Right ventricle myocardium superior (tissue), 1 donor: ENCODE measurements around the gene ELN. TPM values are rescaled to one million over a fixed set of nuclear protein-coding genes. Genes with fewer than 3 reads are reported as not detected.

Experiments
- ATAC-seq: fragments of 200-7000 bp; cut with Tn5 transposase; one replicate; pipeline ENCODE4 v1.9.1; 2020; ENCODE audit warnings: mild to moderate bottlenecking; ENCODE audit not compliant: poor library complexity
- DNase-seq: peaks from one replicate; pipeline ENCODE4 v3.0.0-alpha.2; 2020
- intact Hi-C: fragments of 100-400 bp; cut with DNase I; formaldehyde crosslinking; loops from one replicate; pipeline ENCODE4 v1.11.2; 2022
- total RNA-seq: library from RNA; stranded (reverse); fragmentation: NEBNext Ultra II Directional; extraction: Animal tissue kit (Norgen Biotek cat#: 25700); gene quantifications from one replicate; pipeline ENCODE4 v1.2.1, GENCODE V29; 2021
- donor health status: DM: no; HTN: yes; CAD: no; lungs with severe emphysema.

Gene ELN
- total RNA-seq, 1 donor from 2014 or later: 33.2 TPM

DNA sequence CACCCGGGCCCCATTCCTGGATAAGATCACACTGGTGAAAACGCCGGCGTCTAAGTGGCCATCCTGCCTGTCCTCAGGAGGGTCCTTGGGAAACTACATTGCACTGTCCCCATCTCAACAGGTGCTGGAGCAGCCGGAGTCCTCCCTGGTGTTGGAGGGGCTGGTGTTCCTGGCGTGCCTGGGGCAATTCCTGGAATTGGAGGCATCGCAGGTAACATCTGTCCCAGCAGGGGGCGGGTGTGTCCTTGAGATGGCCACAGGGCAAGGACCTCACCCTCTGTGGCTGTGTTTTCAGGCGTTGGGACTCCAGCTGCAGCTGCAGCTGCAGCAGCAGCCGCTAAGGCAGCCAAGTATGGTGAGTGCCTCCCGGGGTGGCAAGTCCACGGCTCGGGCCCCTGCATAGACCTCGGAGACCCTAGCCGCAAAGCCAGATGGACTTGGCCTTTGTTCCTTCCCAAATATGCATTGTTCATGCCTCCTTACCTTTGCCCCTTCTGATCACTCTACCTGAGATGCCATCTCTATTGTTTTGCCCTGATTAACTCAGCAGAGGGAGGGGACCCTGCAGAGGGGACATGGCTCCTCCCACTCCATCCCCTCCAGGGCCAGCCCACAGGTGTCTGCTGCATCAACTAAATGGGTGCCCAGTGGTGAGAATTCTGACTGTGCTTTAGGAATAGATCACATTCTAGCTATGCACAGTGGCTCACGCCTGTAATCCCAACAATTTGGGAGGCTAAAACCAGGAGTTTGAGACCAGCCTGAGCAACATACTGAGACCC, 23.8 kb downstream of the ELN start:
- intact Hi-C loops: no loop called here
- DNase-seq (no peak), ATAC-seq (peak; percentile 30)

DNA sequence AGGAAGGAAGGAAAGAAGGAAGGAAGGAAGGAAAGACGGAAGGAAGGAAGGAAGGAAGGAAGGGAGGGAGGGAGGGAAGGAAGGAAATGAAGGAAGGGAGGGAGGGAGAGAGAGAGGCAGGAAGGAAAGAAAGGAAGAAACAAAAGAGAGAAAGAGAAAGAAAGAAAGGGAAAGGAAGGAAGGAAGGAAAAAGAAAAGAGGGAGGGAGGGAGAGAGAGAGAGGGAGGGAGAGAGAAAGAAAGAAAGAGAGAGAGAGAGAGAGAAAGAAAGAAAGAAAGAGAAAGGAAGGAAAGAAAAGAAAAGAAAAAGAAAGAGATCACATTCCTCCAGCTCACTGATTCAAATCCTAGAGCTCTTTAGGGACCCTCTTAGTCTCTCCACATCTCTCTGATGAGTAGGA, 24.7 kb downstream of the ELN start:
- intact Hi-C loops: no loop called here
- DNase-seq (no peak), ATAC-seq (no peak)

DNA sequence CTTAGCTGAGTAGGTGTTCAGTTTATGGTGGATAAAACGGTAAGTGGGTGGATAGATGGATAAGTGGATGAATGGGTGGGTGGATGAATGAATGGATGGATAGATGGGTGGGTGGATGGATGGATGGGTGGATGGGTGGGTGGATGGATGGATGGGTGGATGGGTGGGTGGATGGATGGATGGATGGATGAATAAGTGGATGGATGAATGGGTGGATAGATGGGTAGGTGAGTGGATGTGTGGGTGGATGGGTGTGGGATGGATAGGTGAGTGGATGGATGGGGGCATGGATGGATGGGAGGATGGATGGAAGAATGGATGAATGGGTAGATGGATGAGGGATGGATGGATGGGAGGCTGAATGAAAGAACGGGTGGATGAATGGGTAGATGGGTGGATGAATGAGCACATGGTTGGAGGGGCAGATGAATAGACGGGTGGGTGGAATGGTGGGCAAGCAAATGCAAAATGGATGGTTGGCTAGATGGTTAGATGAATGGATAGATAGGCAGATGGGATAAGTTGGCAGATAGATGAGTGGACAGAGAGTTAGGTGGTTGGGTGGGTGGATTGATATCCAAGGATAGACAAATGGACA, 25.7 kb downstream of the ELN start:
- DNase-seq: no peak
- no peak for ATAC-seq
- intact Hi-C loops: no loop called here

DNA sequence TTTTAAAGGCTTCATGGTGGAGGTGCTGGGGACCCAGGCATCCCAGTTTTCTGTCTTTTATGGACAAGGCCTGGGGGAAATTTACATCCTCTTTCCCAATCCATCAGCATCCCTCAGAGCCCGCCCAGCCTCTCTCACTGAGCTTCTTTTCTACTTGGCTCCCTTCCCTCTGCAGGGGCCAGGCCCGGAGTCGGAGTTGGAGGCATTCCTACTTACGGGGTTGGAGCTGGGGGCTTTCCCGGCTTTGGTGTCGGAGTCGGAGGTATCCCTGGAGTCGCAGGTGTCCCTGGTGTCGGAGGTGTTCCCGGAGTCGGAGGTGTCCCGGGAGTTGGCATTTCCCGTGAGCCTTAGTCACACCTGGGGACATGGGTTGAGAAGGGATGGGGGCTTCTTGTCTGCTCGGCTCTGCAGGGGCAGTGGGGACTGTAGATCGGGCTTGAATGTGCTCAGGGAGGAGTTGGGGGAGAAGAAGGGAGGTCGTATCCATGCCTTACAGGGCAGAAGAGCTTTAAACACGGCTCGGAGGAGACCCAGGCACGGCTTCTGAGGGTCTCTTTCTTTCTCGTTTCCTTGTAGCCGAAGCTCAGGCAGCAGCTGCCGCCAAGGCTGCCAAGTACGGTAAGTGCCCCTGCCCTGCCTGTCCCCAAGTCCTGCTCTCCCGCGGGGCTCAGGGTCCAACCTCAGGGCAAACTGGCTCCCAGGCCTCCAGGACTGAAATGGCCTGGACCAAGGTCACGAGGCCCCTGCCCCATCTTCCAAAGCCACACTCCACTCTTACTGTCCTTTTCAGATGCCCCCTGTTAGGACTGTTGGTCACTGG, 28.3 kb downstream of the ELN start:
- ATAC-seq (no peak), DNase-seq (no peak)
- intact Hi-C loops: no loop called here

DNA sequence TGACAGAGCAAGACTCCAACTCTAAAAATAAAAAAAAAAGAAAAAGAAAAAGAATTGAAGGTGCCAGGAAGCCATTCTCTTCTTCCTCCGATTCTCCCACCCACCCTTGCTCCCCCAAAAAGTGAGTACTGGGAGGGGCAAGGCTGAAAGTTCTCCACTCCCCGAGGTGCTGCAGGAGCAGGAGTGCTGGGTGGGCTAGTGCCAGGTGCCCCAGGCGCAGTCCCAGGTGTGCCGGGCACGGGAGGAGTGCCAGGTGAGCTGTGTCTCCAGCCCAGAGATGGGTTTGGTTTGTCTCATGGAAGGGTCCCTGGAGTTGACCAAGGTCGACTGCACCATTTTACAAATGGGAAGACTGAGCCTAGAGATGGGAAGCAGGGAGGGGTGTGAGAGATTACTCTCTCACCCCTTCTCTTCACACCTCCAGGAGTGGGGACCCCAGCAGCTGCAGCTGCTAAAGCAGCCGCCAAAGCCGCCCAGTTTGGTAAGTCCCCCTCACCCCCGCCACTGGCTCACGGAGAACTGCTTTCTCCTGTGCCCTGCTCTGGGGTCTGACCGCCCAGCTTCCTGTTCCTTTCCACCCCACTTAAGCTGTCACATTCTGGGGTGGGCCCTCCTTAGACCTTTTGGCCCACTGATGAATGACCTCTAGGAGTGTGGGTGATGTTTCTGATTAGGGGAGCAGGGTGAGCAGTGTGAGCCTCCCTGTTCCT, 29.4 kb downstream of the ELN start:
- intact Hi-C loops: no loop called here
- no peak for DNase-seq
- no peak for ATAC-seq

DNA sequence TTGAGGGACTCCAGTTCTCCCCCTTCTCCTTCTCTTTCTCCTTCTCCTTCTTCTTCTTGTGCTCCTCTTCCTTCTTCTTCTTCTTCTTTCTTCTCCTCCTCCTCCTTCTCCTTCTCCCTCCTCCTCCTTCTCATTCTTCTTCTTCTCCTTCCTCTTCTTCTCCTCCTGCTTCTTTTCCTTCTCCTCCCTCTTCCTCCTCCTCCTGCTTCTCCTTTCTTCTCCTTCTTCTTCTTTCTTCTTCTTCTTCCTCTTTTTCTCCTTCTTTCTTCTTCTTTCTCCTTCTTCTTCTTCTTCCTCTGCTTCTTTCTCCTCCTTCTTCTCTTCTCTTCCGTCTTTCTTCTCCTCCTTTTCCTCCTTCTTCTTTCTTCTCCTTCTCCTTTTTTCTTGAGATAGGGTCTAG, 30.0 kb downstream of the ELN start:
- intact Hi-C loops: no loop called here

DNA sequence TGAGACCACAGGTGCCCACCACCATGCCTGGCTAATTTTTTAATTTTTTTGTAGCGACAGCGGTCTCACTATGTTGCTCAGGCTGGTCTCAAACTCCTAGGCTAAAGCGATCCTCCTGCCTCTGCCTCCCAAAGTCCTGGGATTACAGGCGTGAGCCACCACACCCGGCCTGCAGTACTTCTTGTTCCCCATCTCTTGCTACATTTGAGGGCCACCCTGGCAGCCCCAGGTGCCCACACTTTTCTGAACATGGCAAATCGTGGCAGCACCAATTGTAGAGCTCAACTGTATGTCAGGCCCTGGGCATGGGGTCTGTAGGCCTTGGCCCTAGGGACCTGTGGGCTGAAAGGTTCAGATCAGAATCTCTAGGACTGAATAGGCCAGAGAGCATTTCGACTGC, 30.5 kb downstream of the ELN start:
- DNase-seq: no peak
- no peak for ATAC-seq
- intact Hi-C loops: no loop called here

More for the DNA sequence above, 30.0 kb downstream of the ELN start:
- no peak for DNase-seq
- no peak for ATAC-seq

DNA sequence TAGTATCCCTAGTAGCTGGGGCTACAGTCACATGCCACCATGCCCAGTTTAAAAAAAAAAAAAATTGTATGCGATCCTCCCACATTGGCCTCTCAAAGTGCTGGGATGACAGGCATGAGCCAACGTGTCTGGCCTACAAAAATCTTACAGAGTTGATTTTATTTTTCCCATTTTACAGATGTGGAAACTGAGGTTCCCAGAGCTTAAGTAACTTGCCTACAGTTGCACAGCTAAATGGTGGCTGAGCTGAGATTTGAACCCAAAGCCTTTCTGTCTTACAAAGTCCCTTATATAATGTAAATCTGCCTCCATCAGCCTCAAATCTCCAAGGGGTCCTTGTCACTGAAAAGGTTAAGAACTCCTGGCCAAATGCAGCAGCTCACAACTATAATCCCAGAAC, 31.1 kb downstream of the ELN start:
- ATAC-seq (no peak), DNase-seq (no peak)
- intact Hi-C loops: no loop called here

DNA sequence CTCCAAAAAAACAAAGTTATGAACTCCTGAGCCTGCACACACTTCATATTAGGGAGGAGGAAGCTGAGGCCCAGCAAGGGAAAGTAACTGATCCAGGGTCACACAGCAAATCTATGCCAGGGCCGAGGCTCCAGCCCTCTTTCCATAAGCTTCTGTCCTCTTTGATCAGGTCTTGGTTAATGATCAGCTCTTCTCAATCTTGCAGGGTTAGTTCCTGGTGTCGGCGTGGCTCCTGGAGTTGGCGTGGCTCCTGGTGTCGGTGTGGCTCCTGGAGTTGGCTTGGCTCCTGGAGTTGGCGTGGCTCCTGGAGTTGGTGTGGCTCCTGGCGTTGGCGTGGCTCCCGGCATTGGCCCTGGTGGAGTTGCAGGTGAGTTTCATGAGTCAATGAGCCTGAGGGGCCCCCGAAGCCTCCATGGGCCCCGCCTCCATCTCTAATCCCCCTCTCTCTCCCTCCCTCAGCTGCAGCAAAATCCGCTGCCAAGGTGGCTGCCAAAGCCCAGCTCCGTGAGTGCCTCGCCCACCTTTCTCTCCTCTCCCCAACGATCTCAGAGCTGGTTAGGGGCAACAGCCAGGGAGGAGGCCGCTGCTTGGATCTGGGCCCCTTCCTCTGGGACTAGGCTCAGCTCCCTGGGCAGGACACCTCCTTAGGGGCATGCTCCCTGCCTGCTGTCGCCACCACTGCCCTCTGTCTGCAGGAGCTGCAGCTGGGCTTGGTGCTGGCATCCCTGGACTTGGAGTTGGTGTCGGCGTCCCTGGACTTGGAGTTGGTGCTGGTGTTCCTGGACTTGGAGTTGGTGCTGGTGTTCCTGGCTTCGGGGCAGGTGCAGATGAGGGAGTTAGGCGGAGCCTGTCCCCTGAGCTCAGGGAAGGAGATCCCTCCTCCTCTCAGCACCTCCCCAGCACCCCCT, 32.0 kb downstream of the ELN start:
- peak; percentile 6 for ATAC-seq
- intact Hi-C loops: no loop called here
- no peak for DNase-seq

DNA sequence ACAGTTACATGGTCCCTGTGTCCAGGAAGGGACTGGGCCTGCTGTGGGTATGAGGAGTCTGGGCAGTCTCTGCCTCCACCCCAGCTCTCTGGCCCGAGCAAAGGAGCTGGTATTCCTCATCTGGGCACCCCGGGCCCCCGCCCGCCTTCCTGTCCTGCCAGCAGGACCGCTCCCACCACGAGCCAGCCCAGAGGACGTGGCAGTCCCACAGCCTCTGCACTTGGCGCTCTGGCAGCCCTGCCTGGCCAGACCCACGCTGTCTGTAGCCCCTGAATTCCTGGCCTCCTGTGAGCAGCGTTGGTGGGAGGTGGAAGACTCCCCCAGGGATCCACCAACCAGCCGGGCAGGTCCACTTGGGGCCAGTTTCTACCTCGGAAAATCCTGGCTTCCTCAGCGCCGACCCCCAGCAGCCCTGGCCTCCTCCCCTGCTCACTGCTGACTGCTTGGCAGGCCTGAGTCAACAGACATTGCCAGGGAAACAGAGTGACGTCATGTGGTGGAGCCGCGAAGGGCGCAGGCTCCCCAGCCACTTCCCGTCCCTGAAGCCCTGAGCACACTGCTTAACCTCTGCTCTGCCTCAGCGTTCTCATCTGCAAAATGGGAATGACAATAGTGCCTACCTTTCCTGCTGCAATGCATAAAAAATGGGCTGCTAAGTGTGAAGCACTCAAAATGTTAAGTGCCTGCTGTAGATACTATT, 34.0 kb downstream of the ELN start:
- DNase-seq: peak; percentile 85
- ATAC-seq: peak; percentile 95
- intact Hi-C loops: no loop called here

DNA sequence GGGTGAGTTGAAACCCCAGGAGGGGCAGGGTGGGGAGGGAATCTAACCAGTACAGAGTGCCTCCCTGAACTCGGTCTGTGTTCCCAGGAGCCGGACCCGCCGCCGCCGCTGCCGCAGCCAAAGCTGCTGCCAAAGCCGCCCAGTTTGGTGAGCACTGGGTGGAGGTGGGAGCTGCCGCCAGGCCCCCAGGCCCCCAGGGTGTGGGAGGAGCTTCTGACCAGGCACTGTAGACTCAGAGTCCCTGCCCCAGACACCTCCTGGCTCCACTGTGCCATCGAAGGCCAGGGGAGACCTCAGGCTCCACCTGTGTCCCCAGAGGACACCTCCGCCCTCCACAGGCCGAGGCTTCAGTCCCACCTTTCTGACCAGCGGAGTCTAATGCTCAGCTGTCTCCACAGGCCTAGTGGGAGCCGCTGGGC, 35.3 kb downstream of the ELN start:
- no peak for ATAC-seq
- DNase-seq: no peak
- intact Hi-C loops: no loop called here

DNA sequence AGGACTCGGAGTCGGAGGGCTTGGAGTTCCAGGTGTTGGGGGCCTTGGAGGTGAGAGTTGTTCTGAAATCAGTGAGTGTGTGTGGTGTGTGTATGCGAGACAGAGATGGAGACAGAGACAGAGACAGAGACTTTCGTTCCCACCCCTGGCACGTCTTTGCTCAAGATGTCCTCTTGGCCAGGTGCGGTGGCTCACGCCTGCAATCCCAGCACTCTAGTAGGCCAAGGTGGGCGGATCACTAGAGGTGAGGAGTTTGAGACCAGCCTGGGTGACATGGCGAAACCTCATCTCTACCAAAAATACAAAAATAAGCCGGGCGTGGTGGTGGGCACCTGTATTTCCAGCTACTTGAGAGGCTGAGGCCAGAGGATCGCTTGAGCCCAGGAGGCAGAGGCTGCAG, 35.7 kb downstream of the ELN start:
- intact Hi-C loops: no loop called here
- ATAC-seq (no peak), DNase-seq (no peak)

DNA sequence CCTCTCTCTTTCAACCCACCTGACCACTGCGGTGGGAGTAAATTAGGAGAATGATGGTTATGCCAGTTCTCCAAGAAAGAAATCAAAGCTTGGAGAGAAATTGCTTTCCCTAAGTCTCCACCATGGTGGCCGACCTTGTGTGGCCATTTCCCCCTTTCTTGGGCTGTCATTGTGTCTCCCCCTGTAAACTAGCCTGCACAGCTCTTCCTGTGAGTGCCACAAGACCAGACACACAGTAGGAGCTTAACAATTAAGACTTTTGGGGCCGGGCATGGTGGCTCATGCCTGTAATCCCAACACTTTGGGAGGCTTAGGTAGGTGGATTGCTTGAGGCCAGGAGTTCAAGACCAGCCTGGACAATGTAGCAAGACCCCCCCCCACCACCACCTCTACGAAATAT, 36.7 kb downstream of the ELN start:
- ATAC-seq: no peak
- no peak for DNase-seq
- intact Hi-C loops: no loop called here

DNA sequence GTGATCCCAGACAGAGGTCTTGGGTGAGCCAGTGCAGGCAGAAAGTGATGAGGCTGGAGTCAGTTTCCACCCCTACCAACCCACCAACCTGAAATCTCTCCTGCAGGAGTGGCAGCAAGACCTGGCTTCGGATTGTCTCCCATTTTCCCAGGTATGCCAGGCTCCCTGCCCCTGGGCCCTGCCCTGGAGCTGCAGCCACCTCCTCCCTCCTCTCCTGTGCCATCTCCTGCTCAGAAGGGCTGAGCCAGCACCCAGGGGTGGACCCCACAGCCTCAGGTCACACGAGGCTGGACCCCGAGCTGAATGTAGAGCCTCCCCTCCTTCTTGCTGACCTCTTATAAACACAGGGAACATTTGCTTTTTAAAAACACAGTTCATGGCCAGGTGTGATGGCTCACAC, 38.7 kb downstream of the ELN start:
- intact Hi-C loops: no loop called here
- ATAC-seq (no peak), DNase-seq (no peak)

DNA sequence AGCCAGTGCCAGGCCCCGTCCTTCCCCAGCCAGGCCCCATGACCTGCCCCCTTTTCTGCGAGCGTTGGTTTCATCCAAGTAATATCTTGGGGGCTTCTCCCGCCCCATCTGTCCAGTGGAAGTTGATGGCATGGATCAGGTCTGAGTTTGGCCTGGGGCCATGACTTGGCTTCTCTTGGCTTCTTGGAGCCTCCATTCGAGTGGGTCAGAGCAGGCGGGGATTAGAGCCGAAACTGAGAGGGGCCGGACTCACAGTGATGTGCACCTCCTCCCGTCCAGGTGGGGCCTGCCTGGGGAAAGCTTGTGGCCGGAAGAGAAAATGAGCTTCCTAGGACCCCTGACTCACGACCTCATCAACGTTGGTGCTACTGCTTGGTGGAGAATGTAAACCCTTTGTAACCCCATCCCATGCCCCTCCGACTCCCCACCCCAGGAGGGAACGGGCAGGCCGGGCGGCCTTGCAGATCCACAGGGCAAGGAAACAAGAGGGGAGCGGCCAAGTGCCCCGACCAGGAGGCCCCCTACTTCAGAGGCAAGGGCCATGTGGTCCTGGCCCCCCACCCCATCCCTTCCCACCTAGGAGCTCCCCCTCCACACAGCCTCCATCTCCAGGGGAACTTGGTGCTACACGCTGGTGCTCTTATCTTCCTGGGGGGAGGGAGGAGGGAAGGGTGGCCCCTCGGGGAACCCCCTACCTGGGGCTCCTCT, 40.6 kb downstream of the ELN start:
- no peak for DNase-seq
- intact Hi-C loops: loop anchor here (2.0 kb wide), 1 partner anchor 332 kb away; no protein-coding TSS in a partner anchor
- peak; percentile 5 for ATAC-seq

DNA sequence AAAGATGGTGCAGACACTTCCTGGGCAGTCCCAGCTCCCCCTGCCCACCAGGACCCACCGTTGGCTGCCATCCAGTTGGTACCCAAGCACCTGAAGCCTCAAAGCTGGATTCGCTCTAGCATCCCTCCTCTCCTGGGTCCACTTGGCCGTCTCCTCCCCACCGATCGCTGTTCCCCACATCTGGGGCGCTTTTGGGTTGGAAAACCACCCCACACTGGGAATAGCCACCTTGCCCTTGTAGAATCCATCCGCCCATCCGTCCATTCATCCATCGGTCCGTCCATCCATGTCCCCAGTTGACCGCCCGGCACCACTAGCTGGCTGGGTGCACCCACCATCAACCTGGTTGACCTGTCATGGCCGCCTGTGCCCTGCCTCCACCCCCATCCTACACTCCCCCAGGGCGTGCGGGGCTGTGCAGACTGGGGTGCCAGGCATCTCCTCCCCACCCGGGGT, 41.1 kb downstream of the ELN start:
- intact Hi-C loops: loop anchor here (2.0 kb wide), 1 partner anchor 332 kb away; no protein-coding TSS in a partner anchor
- ATAC-seq (no peak), DNase-seq (no peak)
